Measurements from ENCODE around the gene MAP2K5.

Gene MAP2K5

GRCh38 chr15:67801926-67802914, 259.7 kb downstream of the MAP2K5 start:
- DNase-seq (ENCODE audit: low read depth in 2 of 2): no peak
- no peak for TF ChIP-seq CTCF (IDR thresholded peaks at IDR 0.05; ENCODE audit: low read depth, low read length)
- no peak overlapping the region for H3K4me3 ChIP-seq (replicated peaks in 1 of 2; ENCODE audit: low read depth in 2 of 2, low read length in 2 of 2)

DNA sequence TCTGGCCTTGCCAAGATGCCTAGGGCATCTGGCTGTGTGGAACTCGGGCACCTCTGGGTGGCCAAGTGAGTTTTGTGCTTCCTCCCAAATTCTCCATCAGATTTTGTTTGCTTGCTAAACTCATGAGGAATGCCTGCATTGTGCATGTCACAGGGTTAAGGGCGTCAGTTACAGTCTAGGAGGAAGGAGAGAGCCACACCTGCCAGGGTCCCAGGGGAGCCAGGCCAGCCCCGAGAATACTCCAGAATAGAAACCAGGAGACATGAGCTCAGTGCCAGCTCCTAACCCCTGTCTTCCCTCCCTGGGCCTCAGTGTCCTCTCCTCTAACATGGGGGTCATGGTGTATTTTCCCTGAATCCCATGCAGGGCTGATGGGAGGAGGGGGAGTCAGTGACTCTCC, 260.8 kb downstream of the MAP2K5 start:
- no peak for TF ChIP-seq CTCF (IDR thresholded peaks at IDR 0.05; ENCODE audit: low read depth, low read length)

GRCh38 chr15:67803996-67804843, 261.7 kb downstream of the MAP2K5 start:
- no peak for DNase-seq (ENCODE audit: low read depth in 2 of 2)
- TF ChIP-seq CTCF (IDR thresholded peaks at IDR 0.05; ENCODE audit: low read depth, low read length): no peak

More for the DNA sequence above, 260.8 kb downstream of the MAP2K5 start:
- no peak overlapping the region for H3K4me3 ChIP-seq (replicated peaks in 1 of 2; ENCODE audit: low read depth in 2 of 2, low read length in 2 of 2)
- DNase-seq (ENCODE audit: low read depth in 2 of 2): no peak

GRCh38 chr15:67805008-67805665, 262.6 kb downstream of the MAP2K5 start:
- TF ChIP-seq CTCF (IDR thresholded peaks at IDR 0.05; ENCODE audit: low read depth, low read length): no peak
- no peak for DNase-seq (ENCODE audit: low read depth in 2 of 2)
- no peak overlapping the region for H3K4me3 ChIP-seq (replicated peaks in 1 of 2; ENCODE audit: low read depth in 2 of 2, low read length in 2 of 2)

More at GRCh38 chr15:67803996-67804843, 261.7 kb downstream of the MAP2K5 start:
- H3K4me3 ChIP-seq (replicated peaks in 1 of 2; ENCODE audit: low read depth in 2 of 2, low read length in 2 of 2): no peak overlapping the region

DNA sequence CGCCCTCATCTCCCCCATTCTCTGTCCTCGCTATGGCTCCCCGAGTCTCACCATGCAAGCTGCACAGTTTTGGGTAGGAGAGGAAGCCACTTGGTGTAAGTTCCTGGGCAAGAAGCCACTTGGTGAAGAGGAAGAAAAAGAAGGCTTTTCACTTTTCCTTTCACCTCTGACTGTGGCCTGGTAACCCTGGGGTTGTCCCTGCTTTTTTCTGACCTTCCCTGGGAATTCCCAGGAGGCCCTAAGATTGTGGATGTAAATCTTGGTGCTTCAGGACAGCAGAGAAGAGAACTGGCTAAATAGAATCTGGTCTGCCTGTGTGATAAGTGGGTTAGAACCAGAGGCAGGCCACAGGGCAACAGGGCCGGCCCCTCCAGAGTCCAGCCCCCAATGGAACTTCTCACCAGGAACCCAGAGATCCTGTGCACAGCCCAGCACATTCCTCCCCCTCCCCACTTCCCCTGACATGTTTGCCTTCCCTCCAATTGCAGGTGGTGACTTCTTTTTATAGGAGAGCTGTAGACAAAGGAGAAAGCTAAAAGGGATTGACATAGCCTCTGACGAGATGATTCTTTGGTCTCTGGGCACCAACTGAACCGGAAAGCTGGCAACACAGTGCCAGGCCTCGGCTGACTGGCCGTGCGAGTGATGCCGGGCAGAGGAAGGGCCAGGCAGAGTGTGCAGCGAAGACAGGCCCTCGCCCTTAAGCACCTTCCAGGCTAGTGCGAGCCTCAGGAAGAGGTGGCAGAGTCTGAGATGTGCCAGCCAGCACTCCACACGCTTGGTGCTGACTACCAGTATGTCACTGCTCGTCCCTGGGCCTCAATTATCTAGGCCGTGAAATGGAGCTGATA, 263.4 kb downstream of the MAP2K5 start:
- H3K4me3 ChIP-seq (replicated peaks in 1 of 2; ENCODE audit: low read depth in 2 of 2, low read length in 2 of 2): no peak overlapping the region
- no peak for TF ChIP-seq CTCF (IDR thresholded peaks at IDR 0.05; ENCODE audit: low read depth, low read length)
- DNase-seq (ENCODE audit: low read depth in 2 of 2): no peak

All from cardiac fibroblast (primary cell).